IMR-90 (cell line): ENCODE results near the gene PTHLH. TPM values are rescaled to one million over a fixed set of nuclear protein-coding genes. Genes with fewer than 3 reads are reported as not detected.

Experiments
- ATAC-seq: fragments of 200-7000 bp; cut with Tn5 transposase; 2 replicates; pipeline ENCODE4 v1.9.1; 2020; ENCODE audit warnings: low read depth, mild to moderate bottlenecking, moderate library complexity
- BruUV-seq: library from RNA; stranded (reverse); fragments of 400-500 nt; replicated peaks from 2 replicates; lab custom pipeline; 2021; lab: Mats Ljungman, UMichigan
- CTCF ChIA-PET: fragments of 300-600 bp; formaldehyde crosslinking; extraction: SDS; loops from one replicate; lab custom pipeline; 2021; ENCODE audit warnings: antibody characterized with exemption; lab: Yijun Ruan, JAX
- POLR2A ChIA-PET: fragments of 300-600 bp; sonication (Branson Sonifier 250); formaldehyde crosslinking; loops from one replicate; lab custom pipeline; 2022; ENCODE audit warnings: antibody characterized with exemption; ENCODE audit not compliant: unreplicated experiment; lab: Charles Lee
- DNase-seq: peaks from one replicate; pipeline ENCODE4 v3.0.0; 2013
- H2AFZ ChIP-seq: replicated peaks from 2 replicates; pipeline ENCODE3; 2013; ENCODE audit warnings: low read length, mild to moderate bottlenecking; ENCODE audit not compliant: poor library complexity
- H2AK5ac ChIP-seq: 2 replicates; pipeline ENCODE4 v1.6.1; 2013; ENCODE audit warnings: low read depth, low read length, inconsistent platforms
- H2AK9ac ChIP-seq: replicated peaks from 2 replicates; pipeline ENCODE3; 2013; ENCODE audit warnings: mild to moderate bottlenecking, low read depth, low read length, moderate library complexity; ENCODE audit not compliant: poor library complexity
- H2BK120ac ChIP-seq: 2 replicates; pipeline ENCODE4 v1.6.1; 2013; ENCODE audit warnings: low read depth, low read length, inconsistent platforms
- H2BK15ac ChIP-seq: 3 replicates; pipeline ENCODE4 v1.6.1; 2013; ENCODE audit warnings: low read depth, low read length, inconsistent platforms
- H2BK20ac ChIP-seq: 2 replicates; pipeline ENCODE4 v1.6.1; 2013; ENCODE audit warnings: low read depth, mild to moderate bottlenecking, inconsistent platforms, low read length, moderate library complexity
- H2BK5ac ChIP-seq: 2 replicates; pipeline ENCODE4 v1.6.1; 2013; ENCODE audit warnings: mild to moderate bottlenecking, low read depth, low read length, inconsistent platforms; ENCODE audit not compliant: poor library complexity, severe bottlenecking
- H3K14ac ChIP-seq: replicated peaks from 2 replicates; pipeline ENCODE4 v1.6.1; 2013; ENCODE audit warnings: low read depth, low read length, inconsistent platforms
- H3K18ac ChIP-seq: 2 replicates; pipeline ENCODE4 v1.6.1; 2013; ENCODE audit warnings: low read depth, low read length, control low read depth
- H3K23ac ChIP-seq: 2 replicates; pipeline ENCODE4 v1.6.1; 2013; ENCODE audit warnings: low read depth, low read length, inconsistent platforms
- H3K27ac ChIP-seq: 2 replicates; pipeline ENCODE4 v1.5.1; 2013; ENCODE audit warnings: mild to moderate bottlenecking, control low read depth, low read length; ENCODE audit not compliant: insufficient read depth
- H3K27me3 ChIP-seq: 2 replicates; pipeline ENCODE4 v1.6.1; 2013; ENCODE audit warnings: low read length; ENCODE audit not compliant: control insufficient read depth, insufficient read depth
- H3K36me3 ChIP-seq: 2 replicates; pipeline ENCODE4 v1.6.1; 2013; ENCODE audit warnings: low read length, mixed read lengths; ENCODE audit not compliant: control insufficient read depth, insufficient read depth
- H3K4ac ChIP-seq: 2 replicates; pipeline ENCODE4 v1.6.1; 2013; ENCODE audit warnings: low read depth, low read length, inconsistent platforms
- H3K4me1 ChIP-seq: 2 replicates; pipeline ENCODE4 v1.6.1; 2013; ENCODE audit warnings: low read length, mixed read lengths; ENCODE audit not compliant: control insufficient read depth, insufficient read depth
- H3K4me2 ChIP-seq: 2 replicates; pipeline ENCODE4 v1.6.1; 2013; ENCODE audit warnings: low read depth, mild to moderate bottlenecking, control low read depth, low read length, moderate library complexity
- H3K4me3 ChIP-seq: 2 replicates; pipeline ENCODE4 v1.5.1; 2013; ENCODE audit warnings: low read depth, mild to moderate bottlenecking, control low read depth, low read length, moderate library complexity; ENCODE audit not compliant: insufficient read depth
- H3K56ac ChIP-seq: 2 replicates; pipeline ENCODE4 v1.6.1; 2013; ENCODE audit warnings: low read length, inconsistent platforms; ENCODE audit not compliant: insufficient read depth; ENCODE audit errors: extremely low read depth
- H3K79me1 ChIP-seq, 2 experiments: 2 replicates each; pipeline ENCODE4 v1.6.1; 2013; ENCODE audit warnings: low read length in 2 of 2, inconsistent platforms in 1 of 2, low read depth in 1 of 2
- H3K9ac ChIP-seq: 2 replicates; pipeline ENCODE4 v1.6.1; 2013; ENCODE audit warnings: low read depth, low read length, control low read depth
- H3K9me1 ChIP-seq: 2 replicates; pipeline ENCODE4 v1.6.1; 2013; ENCODE audit warnings: low read length, inconsistent platforms; ENCODE audit not compliant: insufficient read depth
- H3K9me3 ChIP-seq: 2 replicates; pipeline ENCODE4 v1.6.1; 2013; ENCODE audit warnings: low read length; ENCODE audit not compliant: control insufficient read depth, insufficient read depth
- H4K20me1 ChIP-seq: 2 replicates; pipeline ENCODE4 v1.6.1; 2013; ENCODE audit warnings: low read length, inconsistent platforms; ENCODE audit not compliant: insufficient read depth
- H4K5ac ChIP-seq: 2 replicates; pipeline ENCODE4 v1.6.1; 2013; ENCODE audit warnings: mild to moderate bottlenecking, low read depth, low read length, control low read depth
- H4K8ac ChIP-seq, 2 experiments: 2 replicates each; pipeline ENCODE4 v1.6.1; 2013; ENCODE audit warnings: low read depth in 2 of 2, low read length in 2 of 2, control low read depth in 1 of 2, inconsistent platforms in 1 of 2
- H4K91ac ChIP-seq: 2 replicates; pipeline ENCODE4 v1.6.1; 2013; ENCODE audit warnings: low read depth, low read length, inconsistent platforms; ENCODE audit not compliant: insufficient read depth
- BHLHE40 ChIP-seq: fragments of 150-350 bp; IDR thresholded peaks from 2 replicates; pipeline ENCODE4 v1.6.1; 2016; ENCODE audit warnings: mild to moderate bottlenecking, low read depth, low read length
- CEBPB ChIP-seq: IDR thresholded peaks from 2 replicates; pipeline ENCODE4 v1.6.1; 2012; ENCODE audit warnings: low read depth, low read length, improper control_type of control experiment
- FOS ChIP-seq: fragments of 150-350 bp; IDR thresholded peaks from 2 replicates; pipeline ENCODE4 v1.6.1; 2016; ENCODE audit warnings: low read depth, low read length
- MAFK ChIP-seq: IDR thresholded peaks from 2 replicates; pipeline ENCODE4 v1.6.1; 2012; ENCODE audit warnings: low read depth, low read length, improper control_type of control experiment
- MAZ ChIP-seq: IDR thresholded peaks from 2 replicates; pipeline ENCODE4 v1.6.1; 2012; ENCODE audit warnings: low read depth, mild to moderate bottlenecking, low read length, improper control_type of control experiment, moderate library complexity, borderline replicate concordance
- MXI1 ChIP-seq: IDR thresholded peaks from 2 replicates; pipeline ENCODE4 v1.6.1; 2012; ENCODE audit warnings: low read depth, mild to moderate bottlenecking, low read length, moderate library complexity, borderline replicate concordance
- RAD21 ChIP-seq: IDR thresholded peaks from 2 replicates; pipeline ENCODE4 v1.6.1; 2012; ENCODE audit warnings: low read length, improper control_type of control experiment
- SMC3 ChIP-seq: fragments of 150-350 bp; IDR thresholded peaks from 2 replicates; pipeline ENCODE4 v1.6.1; 2016; ENCODE audit warnings: low read depth, mild to moderate bottlenecking, antibody characterized with exemption, low read length, moderate library complexity
- WGBS, 2 experiments: methylation state at CpG; one replicate each; pipeline versions ENCODE4 v1.1.5 to v1.1.7; 2013; ENCODE audit warnings: missing lambda C conversion rate in 2 of 2; ENCODE audit not compliant: insufficient read length in 1 of 2; ENCODE audit errors: extremely low coverage in 2 of 2; 5-methylcytosine and 5-hydroxymethylcytosine counted together
- dilution Hi-C: fragments of 300-500 bp; cut with HindIII; formaldehyde crosslinking; loops from one replicate; pipeline ENCODE4 v1.14.3; 2018; ENCODE audit warnings: low sequenced_read_pairs; ENCODE audit not compliant: unreplicated experiment
- in situ Hi-C: fragments of 300-500 bp; cut with MboI; formaldehyde crosslinking; loops from 3 replicates; pipeline ENCODE4 v1.14.3; 2019; ENCODE audit warnings: low sequenced_read_pairs, inconsistent platforms, mixed read lengths
- intact Hi-C: fragments of 100-400 bp; cut with micrococcal nuclease; formaldehyde crosslinking; loops from 2 replicates; pipeline ENCODE4 v1.10.0; 2022
- polyA plus RNA-seq, 3 experiments: library from polyadenylated mRNA; depleted of rRNA; stranded (reverse); fragments of >200 nt; gene quantifications; 2 replicates each; pipeline ENCODE4 v1.2.3, GENCODE V29; 2012; ENCODE audit warnings: low replicate concordance in 1 of 3
- total RNA-seq: library from RNA; depleted of rRNA; stranded (reverse); fragments of >200 nt; gene quantifications from 2 replicates; pipeline ENCODE4 v1.2.3, GENCODE V29; 2012

PTHLH gene
- total and polyA plus RNA-seq, 2 of the 4 experiments (the other 2 are of a cell fraction) = 0.36 to 1.3 TPM

GRCh38 chr12:27975222-27976136 is 2.9 kb upstream of the PTHLH start:
- Histone ChIP-seq H3K56ac (no peak overlapping the region), H3K36me3 (no peaks in the 10 kb centered on the region), H3K4me3 (peak overlapping the region; percentile 28), H4K8ac (no peak overlapping the region), H3K27me3 (peaks cover 3% of the 10 kb centered on the region; the same call in 1 of the 2 replicates), H2BK5ac (no peak overlapping the region), H3K23ac (no peak overlapping the region), H3K9me1 (no peaks in the 10 kb centered on the region; the same call in 1 of the 2 replicates), H2AK9ac (peak overlapping the region; percentile 0), H4K5ac (no peak overlapping the region), H3K79me1 (no peaks in the 10 kb centered on the region), H3K18ac (no peak overlapping the region), H2BK15ac (no peak overlapping the region), H2AFZ (peak overlapping the region; percentile 69), H2AK5ac (no peak overlapping the region), H3K9me3 (no peaks in the 10 kb centered on the region), H2BK20ac (no peak overlapping the region), H3K4me2 (peak overlapping the region; percentile 70), H4K91ac (no peak overlapping the region), H3K27ac (no peak overlapping the region), H4K20me1 (no peaks in the 10 kb centered on the region), H2BK120ac (no peak overlapping the region), H3K4ac (no peak overlapping the region), H3K4me1 (no peaks in the 10 kb centered on the region; the same call in 1 of the 2 replicates), H3K14ac (no peak overlapping the region), H3K9ac (no peak overlapping the region)
- dilution Hi-C loops = no loop called here
- WGBS, 2 experiments = 5% methylated on average over 25 of the region's 61 CpGs; no CpG with 5 or more reads in 1 of the 2 experiments
- in situ Hi-C loops = no loop called here
- peak; percentile 86 for ATAC-seq
- BruUV-seq = no TSS peak
- ChIA-PET POLR2A (no interaction called here), CTCF (interaction anchor here (0.6 kb wide), 1 partner anchor 188 kb away, joined by 3 read pairs; no protein-coding TSS in a partner anchor)
- intact Hi-C loops = no loop called here
- DNase-seq = peak; percentile 72
- TF ChIP-seq SMC3 (peak; percentile 7; the same call in 1 of the 2 replicates), MXI1 (peak; percentile 52; the same call in 1 of the 2 replicates), MAZ (peak; percentile 77), RAD21 (peak; percentile 13; the same call in 1 of the 2 replicates), CEBPB (peak; percentile 35; the same call in 1 of the 2 replicates), BHLHE40 (no peak), FOS (peak; percentile 70; the same call in 1 of the 2 replicates), MAFK (no peak)
